Testis (tissue), 3 donors: ENCODE results near the gene AARS2. TPM values are rescaled to one million over a fixed set of nuclear protein-coding genes. Genes with fewer than 3 reads are reported as not detected.

ENCODE experiments used
- DNase-seq: peaks from one replicate; pipeline ENCODE4 v3.0.0-alpha.2; 2019
- H3K27ac ChIP-seq, 2 donors: fragments of 200-600 bp; sonication (generic); one replicate each; pipeline ENCODE4 v1.5.1; 2019
- H3K27me3 ChIP-seq: fragments of 200-600 bp; sonication (generic); one replicate; pipeline ENCODE4 v1.5.1; 2019
- H3K36me3 ChIP-seq: fragments of 200-600 bp; sonication (generic); one replicate; pipeline ENCODE4 v1.5.1; 2017; ENCODE audit warnings: low read depth; ENCODE audit errors: missing control alignments
- H3K4me1 ChIP-seq: fragments of 200-600 bp; sonication (generic); one replicate; pipeline ENCODE4 v1.5.1; 2019
- H3K4me3 ChIP-seq, 2 donors: fragments of 200-600 bp; sonication (generic); one replicate each; pipeline ENCODE4 v1.5.1; 2017 to 2019
- H3K9me3 ChIP-seq: fragments of 200-600 bp; sonication (generic); one replicate; pipeline ENCODE4 v1.5.1; 2017
- CTCF ChIP-seq, 3 experiments: fragments of 450-650 bp in 2 of 3; fragments of 200-600 bp in 1 of 3; sonication (generic) in 1 of 3; IDR thresholded peaks; one replicate each; pipeline ENCODE4 v1.5.1; 2016 to 2019; ENCODE audit warnings: antibody characterized with exemption in 3 of 3, mild to moderate bottlenecking in 2 of 3, moderate library complexity in 1 of 3
- POLR2A ChIP-seq: fragments of 450-650 bp; IDR thresholded peaks from one replicate; pipeline ENCODE4 v1.6.1; 2017; ENCODE audit warnings: antibody characterized with exemption, mild to moderate bottlenecking, moderate library complexity
- WGBS, 2 donors: methylation state at CpG; one replicate each; pipeline ENCODE4 v1.1.5; 2018; 5-methylcytosine and 5-hydroxymethylcytosine counted together
- intact Hi-C: fragments of 100-400 bp; cut with DNase I; formaldehyde crosslinking; loops from one replicate; pipeline ENCODE4 v1.15.1; 2023; ENCODE audit warnings: low total_unique reads
- polyA plus RNA-seq: library from polyadenylated mRNA; stranded (reverse); fragments of 350-450 nt; fragmentation: Illumina TruSeq; extraction: RNeasy Lipid Tissue Mini Kit (QIAGEN cat#74804); gene quantifications from one replicate; pipeline ENCODE4 v1.2.3, GENCODE V29; 2014; ENCODE audit warnings: low read depth, low replicate concordance; ENCODE audit not compliant: insufficient read depth
- total RNA-seq, 2 donors: library from RNA; depleted of rRNA; stranded (reverse); fragments of >200 nt; gene quantifications; one replicate each; pipeline ENCODE4 v1.2.3, GENCODE V29; 2016

The AARS2 gene
- total and polyA plus RNA-seq, 3 donors from 2014 or later = 6.2 to 14.6 (median 13.4) TPM

GRCh38 chr6:44260451-44261297 is 52.5 kb downstream of the AARS2 start:
- H3K27me3 ChIP-seq = no peaks in the 10 kb centered on the region
- peaks cover 35% of the 10 kb centered on the region for H3K4me1 ChIP-seq
- WGBS, 2 donors = 96 to 97% methylated on average over 6 of the region's 6 CpGs
- no peak for DNase-seq
- intact Hi-C loops = loop anchor here (10.0 kb wide), 1 partner anchor 194 kb away; no protein-coding TSS in a partner anchor
- no peak overlapping the region for H3K27ac ChIP-seq
- no peaks in the 10 kb centered on the region for H3K36me3 ChIP-seq
- H3K9me3 ChIP-seq = no peaks in the 10 kb centered on the region
- H3K4me3 ChIP-seq = no peak overlapping the region
- no peak for TF ChIP-seq CTCF (IDR thresholded peaks at IDR 0.05)
- no peak for TF ChIP-seq POLR2A

- Histone ChIP-seq H3K9me3 (no peaks in the 10 kb centered on the region), H3K27ac (no peak overlapping the region), H3K27me3 (no peaks in the 10 kb centered on the region), H3K4me3 (no peak overlapping the region), H3K36me3 (no peaks in the 10 kb centered on the region), H3K4me1 (peaks cover 35% of the 10 kb centered on the region)
- 96% methylated on average over 8 of the region's 8 CpGs; no CpG with 5 or more reads in 1 of the 2 donors for WGBS, 2 donors
- TF ChIP-seq POLR2A (no peak), CTCF (IDR thresholded peaks at IDR 0.05) (no peak)
- intact Hi-C loops = loop anchor here (10.0 kb wide), 1 partner anchor 195 kb away; no protein-coding TSS in a partner anchor
- DNase-seq = no peak
Measured at GRCh38 chr6:44260011-44260410, 53.1 kb downstream of the AARS2 start.

GRCh38 chr6:44258921-44259320 is 54.2 kb downstream of the AARS2 start:
- 79 to 95% methylated on average over 2 to 3 of the region's 3 CpGs for WGBS, 2 donors
- Histone ChIP-seq H3K9me3 (no peaks in the 10 kb centered on the region), H3K27ac (no peak overlapping the region), H3K4me1 (peaks cover 25% of the 10 kb centered on the region), H3K4me3 (no peak overlapping the region), H3K36me3 (no peaks in the 10 kb centered on the region), H3K27me3 (no peaks in the 10 kb centered on the region)
- TF ChIP-seq CTCF (IDR thresholded peaks at IDR 0.05) (no peak), POLR2A (no peak)
- intact Hi-C loops = no loop called here
- DNase-seq = no peak

- TF ChIP-seq CTCF (IDR thresholded peaks at IDR 0.05) = no peak
- intact Hi-C loops = no loop called here
- WGBS, 2 donors = 74 to 75% methylated on average over 6 to 9 of the region's 9 CpGs
- no peaks in the 10 kb centered on the region for H3K9me3 ChIP-seq
- no peak for DNase-seq
- H3K4me1 ChIP-seq = peaks cover 20% of the 10 kb centered on the region
- H3K4me3 ChIP-seq = no peak overlapping the region
- H3K27ac ChIP-seq = peak overlapping the region in 1 of 2 donors; percentile 90
- H3K36me3 ChIP-seq = no peaks in the 10 kb centered on the region
- H3K27me3 ChIP-seq = no peaks in the 10 kb centered on the region
Measured at GRCh38 chr6:44258325-44258863, 54.8 kb downstream of the AARS2 start.
